K562 (cell line): ENCODE results near the gene GABRE. TPM values are rescaled to one million over a fixed set of nuclear protein-coding genes. Genes with fewer than 3 reads are reported as not detected.

Source experiments
- ATAC-seq: fragments of 200-7000 bp; cut with Tn5 transposase; 3 replicates; pipeline ENCODE4 v1.9.1; 2020; ENCODE audit warnings: moderate library complexity
- BruUV-seq: library from RNA; stranded (reverse); fragments of 400-500 nt; replicated peaks from 2 replicates; lab custom pipeline; 2021; lab: Mats Ljungman, UMichigan
- CTCF ChIA-PET: fragments of 300-600 bp; formaldehyde crosslinking; extraction: SDS; loops from one replicate; lab custom pipeline; 2021; ENCODE audit warnings: low intra/inter-chr PET ratio; lab: Yijun Ruan, JAX
- POLR2A ChIA-PET: fragments of 300-600, 350-650 bp; sonication (Branson Sonifier 250); formaldehyde crosslinking; extraction: SDS; loops from one replicate; lab custom pipeline; 2021; ENCODE audit warnings: antibody characterized with exemption, inconsistent platforms; lab: Yijun Ruan, JAX
- DNase-seq, 4 experiments: peaks; one replicate each; pipeline versions ENCODE4 v3.0.0 to v3.0.0-alpha.2; 2011 to 2018; ENCODE audit warnings: low spot score in 3 of 4, mixed read lengths in 3 of 4; ENCODE audit errors: extremely low read depth in 1 of 4
- FAIRE-seq: peaks from 2 replicates; lab custom pipeline; 2011; peaks lifted over from hg19 to GRCh38; lab: Jason Lieb, UNC
- H2AFZ ChIP-seq: 2 replicates; pipeline ENCODE4 v1.6.0; 2011; ENCODE audit warnings: low read depth, low read length, control low read depth, inconsistent platforms
- H3K27ac ChIP-seq: fragments of 200-600 bp; 3 replicates; pipeline ENCODE4 v1.8.0; 2011; ENCODE audit warnings: low read depth, mild to moderate bottlenecking, control low read depth, inconsistent platforms, low read length, moderate library complexity, mixed read lengths; ENCODE audit errors: extremely low read depth
- H3K27me3 ChIP-seq, 2 experiments: fragments of 300-600 bp in 1 of 2; 2 replicates in 1 of 2; 3 replicates in 1 of 2; pipeline versions ENCODE4 v1.6.0 to v1.8.0; 2011; ENCODE audit warnings: inconsistent platforms in 2 of 2, low read length in 2 of 2, mild to moderate bottlenecking in 1 of 2, mixed read lengths in 1 of 2, moderate library complexity in 1 of 2; ENCODE audit not compliant: control insufficient read depth in 2 of 2, insufficient read depth in 2 of 2
- H3K36me3 ChIP-seq: fragments of 300-600 bp; 3 replicates; pipeline ENCODE4 v1.8.0; 2011; ENCODE audit warnings: mild to moderate bottlenecking, low read length, inconsistent platforms; ENCODE audit not compliant: control insufficient read depth, insufficient read depth
- H3K4me1 ChIP-seq, 2 experiments: fragments of 200-600 bp in 1 of 2; replicated peaks in 1 of 2; 2 replicates in 1 of 2; 3 replicates in 1 of 2; pipeline versions ENCODE4 v1.5.1 to v1.8.0; 2011; ENCODE audit warnings: inconsistent platforms in 2 of 2, low read length in 2 of 2, mild to moderate bottlenecking in 1 of 2, mixed read lengths in 1 of 2, moderate library complexity in 1 of 2; ENCODE audit not compliant: control insufficient read depth in 2 of 2, insufficient read depth in 2 of 2
- H3K4me2 ChIP-seq: 2 replicates; pipeline ENCODE4 v1.6.1; 2011; ENCODE audit warnings: low read length, control low read depth, inconsistent platforms, mixed read lengths; ENCODE audit not compliant: insufficient read depth
- H3K4me3 ChIP-seq: fragments of 200-600 bp; sonication (generic), shearing (Covaris generic); 2 replicates; pipeline ENCODE4 v1.5.1; 2016; ENCODE audit warnings: control low read depth, inconsistent platforms
- H3K79me2 ChIP-seq: fragments of 200-600 bp; 3 replicates; pipeline ENCODE4 v1.8.0; 2011; ENCODE audit warnings: low read length, inconsistent platforms; ENCODE audit not compliant: control insufficient read depth, insufficient read depth
- H3K9ac ChIP-seq, 2 experiments: 2 replicates each; pipeline versions ENCODE4 v1.6.0 to v1.6.1; 2011; ENCODE audit warnings: low read depth in 2 of 2, low read length in 2 of 2, control low read depth in 1 of 2, inconsistent platforms in 1 of 2, mild to moderate bottlenecking in 1 of 2, mixed read lengths in 1 of 2; ENCODE audit not compliant: insufficient read depth in 1 of 2
- H3K9me1 ChIP-seq: one replicate; pipeline ENCODE4 v1.6.0; 2011; ENCODE audit warnings: inconsistent platforms, mild to moderate bottlenecking, low read length, moderate library complexity; ENCODE audit not compliant: control insufficient read depth, insufficient read depth
- H3K9me3 ChIP-seq: replicated peaks from 2 replicates; pipeline ENCODE4 v1.5.1; 2011; ENCODE audit warnings: low read depth, low read length, inconsistent platforms; ENCODE audit not compliant: control insufficient read depth, insufficient read depth
- H4K20me1 ChIP-seq: replicated peaks from 2 replicates; pipeline ENCODE4 v1.6.1; 2011; ENCODE audit warnings: low read length, inconsistent platforms, mixed read lengths; ENCODE audit not compliant: control insufficient read depth, insufficient read depth
- ID3 ChIP-seq, 2 experiments: fragments of 250-450 bp in 1 of 2; fragments of 450-650 bp in 1 of 2; sonication (Bioruptor Pico) in 1 of 2; IDR thresholded peaks; 2 replicates each; pipeline versions ENCODE4 v1.6.1 to v1.8.0; 2016 to 2021; ENCODE audit warnings: mild to moderate bottlenecking in 2 of 2, moderate library complexity in 2 of 2, missing compliant biosample characterization in 1 of 2, missing genetic modification characterization in 1 of 2
- RBM25 ChIP-seq: fragments of 200-400 bp; formaldehyde crosslinking; IDR thresholded peaks from 2 replicates; pipeline ENCODE4 v1.6.1; 2018; ENCODE audit warnings: low read length, low read depth, moderate library complexity; ENCODE audit not compliant: severe bottlenecking
- ZBTB2 ChIP-seq: fragments of 450-650 bp; IDR thresholded peaks from 2 replicates; pipeline ENCODE4 v1.6.1; 2016; ENCODE audit warnings: antibody characterized with exemption
- ZFP36 ChIP-seq: fragments of 150-350 bp; IDR thresholded peaks from 2 replicates; pipeline ENCODE4 v1.6.1; 2018; ENCODE audit warnings: low read length, low read depth; ENCODE audit not compliant: partially characterized antibody
- WGBS: fragments of 100-300 bp; shearing (Covaris generic); methylation state at CpG from one replicate; pipeline ENCODE4 v1.1.6; 2016; ENCODE audit warnings: low coverage, mixed read lengths; ENCODE audit not compliant: insufficient coverage; ENCODE audit errors: missing lambda C conversion rate; 5-methylcytosine and 5-hydroxymethylcytosine counted together
- in situ Hi-C: fragments of 300-500 bp; cut with MboI; formaldehyde crosslinking; loops from 4 replicates; pipeline ENCODE4 v1.15.0; 2018; ENCODE audit warnings: inconsistent platforms, mixed read lengths
- intact Hi-C: fragments of 100-400 bp; cut with micrococcal nuclease; formaldehyde crosslinking; loops from 2 replicates; pipeline ENCODE4 v1.14.2; 2022
- polyA plus RNA-seq, 8 experiments: library from polyadenylated mRNA; depleted of rRNA in 4 of 8; stranded (reverse) in 5 of 8; unstranded in 3 of 8; fragments of >200 nt; fragmentation: Nextera tagmentation in 2 of 8; fragmentation: Illumina TruSeq in 1 of 8; extraction: Ambion mirVana in 2 of 8; extraction: Trizol in 1 of 8; gene quantifications; 2 replicates each; pipeline versions ENCODE4 v1.2.1 to v1.2.3, GENCODE V29; 2011 to 2014; ENCODE audit warnings: inconsistent platforms in 1 of 8, missing spikeins in 1 of 8
- total RNA-seq, 7 experiments: library from RNA; depleted of rRNA in 6 of 7; stranded (reverse); fragments of >200 nt in 6 of 7; fragmentation: Illumina TruSeq in 2 of 7; extraction: Trizol in 2 of 7; gene quantifications; 2 replicates each; pipeline versions ENCODE4 v1.2.1 to v1.2.3, GENCODE V29; 2011 to 2021; ENCODE audit warnings: low replicate concordance in 1 of 7

GABRE gene
- total and polyA plus RNA-seq, 9 of the 15 experiments (the other 6 are each of a cell fraction or from before 2014, with no cell fraction given): 23.1 to 456 (median 148) TPM

GRCh38 chrX:151997539-151997938 lies 23.1 kb upstream of the GABRE start:
- no TSS peak for BruUV-seq

More at GRCh38 chrX:151997539-151997938, 23.1 kb upstream of the GABRE start:
- POLR2A ChIA-PET: no interaction called here
- Histone ChIP-seq H3K27me3 (no peaks in the 10 kb centered on the region), H3K4me3 (no peak overlapping the region), H4K20me1 (no peaks in the 10 kb centered on the region), H3K9me3 (no peaks in the 10 kb centered on the region), H3K4me2 (no peak overlapping the region), H3K4me1 (0 out of 5 replicates have a peak, but pooled peaks cover 0 to 4% of the 10 kb centered on the region in 2 experiments), H2AFZ (no peak overlapping the region), H3K36me3 (no peaks in the 10 kb centered on the region), H3K9me1 (no peaks in the 10 kb centered on the region), H3K79me2 (no peaks in the 10 kb centered on the region), H3K9ac (no peak overlapping the region), H3K27ac (no peak overlapping the region)
- DNase-seq (no peak), ATAC-seq (no peak), FAIRE-seq (no peak)
- WGBS: 77% methylated on average over 1 of the region's 1 CpG
- TF ChIP-seq ID3 (CRISPR knock-in tag; IDR thresholded peaks at IDR 0.05) (no peak), ID3 (tag; IDR thresholded peaks at IDR 0.05) (no peak), ZFP36 (peak; percentile 43), RBM25 (peak; percentile 85), ZBTB2 (no peak)
- in situ Hi-C loops (no loop called here), intact Hi-C loops (no loop called here)
- CTCF ChIA-PET: no interaction called here
